ENCODE results near the gene CSMD2. TPM values are rescaled to one million over a fixed set of nuclear protein-coding genes. Genes with fewer than 3 reads are reported as not detected.

CSMD2 gene
- total RNA-seq, 1 donor from 2014 or later, result 1.8 TPM

DNA sequence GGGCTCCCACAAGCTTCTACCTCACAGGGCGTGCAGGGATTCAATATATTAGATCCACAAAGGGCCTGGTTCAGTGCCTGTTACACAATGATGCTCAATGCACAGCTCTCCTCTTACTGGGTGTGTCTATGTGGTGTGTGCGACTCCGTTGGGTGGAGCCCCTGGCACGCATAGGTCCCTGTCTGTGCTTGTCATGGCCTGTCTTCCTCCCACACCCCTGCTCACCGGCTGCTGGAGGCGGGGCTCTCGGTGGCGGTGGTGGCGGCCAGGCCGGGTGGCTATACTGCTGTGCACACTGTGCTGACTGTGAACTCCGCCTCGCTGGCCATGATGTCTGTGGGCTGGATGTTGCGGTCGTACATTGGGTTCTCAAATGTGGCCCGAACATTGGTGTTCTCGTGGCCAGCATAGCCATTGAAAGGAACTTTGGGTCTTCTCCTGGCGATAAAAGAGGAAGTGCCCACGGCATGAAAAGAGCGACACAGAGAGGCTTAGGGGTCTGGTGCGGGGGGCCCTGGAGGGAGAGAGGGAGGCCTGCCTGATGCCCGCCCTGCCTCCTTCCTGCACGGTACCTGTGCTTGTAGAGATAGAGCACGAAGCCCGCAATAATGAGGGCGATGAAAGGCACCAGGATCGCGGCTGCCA, 645.7 kb downstream of the CSMD2 start:
- Mint-ChIP-seq H3K27me3 (peaks cover 12% of the 10 kb centered on the region), H3K36me3 (no peaks in the 10 kb centered on the region), H3K27ac (no peak overlapping the region)

DNA sequence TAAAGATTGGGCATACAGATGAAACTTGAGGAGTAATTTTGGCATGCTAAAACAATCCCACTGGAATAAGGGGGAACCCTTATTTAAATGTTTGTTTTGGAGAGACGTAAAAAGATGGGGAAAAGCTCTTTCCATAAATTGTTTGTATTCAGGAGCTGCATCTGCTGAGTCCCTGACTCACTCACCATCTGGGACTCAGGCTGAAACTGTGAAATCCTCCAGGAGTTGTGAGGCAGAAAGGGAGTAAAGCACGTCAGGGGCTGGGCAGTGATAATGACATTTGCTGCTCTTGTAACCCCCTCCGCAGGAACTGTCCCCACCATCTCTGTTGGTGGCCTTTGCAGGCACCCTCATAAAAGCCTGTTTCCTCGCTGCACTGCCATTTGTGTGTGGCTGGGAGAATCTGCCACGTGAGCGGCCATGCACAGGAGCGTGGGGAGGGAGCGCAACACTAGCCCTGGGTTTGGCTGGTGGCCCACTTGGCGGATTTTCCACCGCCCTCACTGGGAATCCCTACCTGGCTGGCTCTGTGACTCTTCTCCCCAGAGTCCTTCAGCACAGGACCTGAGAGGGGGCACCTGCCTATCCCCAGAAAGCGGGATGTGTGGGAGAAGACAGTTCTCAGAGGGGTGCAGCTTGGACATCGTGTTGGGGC, 647.3 kb downstream of the CSMD2 start:
- no peak for DNase-seq (ENCODE audit: extremely low spot score, unreplicated experiment)
- Mint-ChIP-seq H3K27ac (no peak overlapping the region), H3K4me1 (ENCODE audit: unreplicated experiment) (no peaks in the 10 kb centered on the region), H3K36me3 (no peaks in the 10 kb centered on the region), H3K4me3 (no peak overlapping the region), H3K27me3 (peaks cover 7% of the 10 kb centered on the region), H3K9me3 (no peaks in the 10 kb centered on the region)
- TF ChIP-seq, protein P1, sequence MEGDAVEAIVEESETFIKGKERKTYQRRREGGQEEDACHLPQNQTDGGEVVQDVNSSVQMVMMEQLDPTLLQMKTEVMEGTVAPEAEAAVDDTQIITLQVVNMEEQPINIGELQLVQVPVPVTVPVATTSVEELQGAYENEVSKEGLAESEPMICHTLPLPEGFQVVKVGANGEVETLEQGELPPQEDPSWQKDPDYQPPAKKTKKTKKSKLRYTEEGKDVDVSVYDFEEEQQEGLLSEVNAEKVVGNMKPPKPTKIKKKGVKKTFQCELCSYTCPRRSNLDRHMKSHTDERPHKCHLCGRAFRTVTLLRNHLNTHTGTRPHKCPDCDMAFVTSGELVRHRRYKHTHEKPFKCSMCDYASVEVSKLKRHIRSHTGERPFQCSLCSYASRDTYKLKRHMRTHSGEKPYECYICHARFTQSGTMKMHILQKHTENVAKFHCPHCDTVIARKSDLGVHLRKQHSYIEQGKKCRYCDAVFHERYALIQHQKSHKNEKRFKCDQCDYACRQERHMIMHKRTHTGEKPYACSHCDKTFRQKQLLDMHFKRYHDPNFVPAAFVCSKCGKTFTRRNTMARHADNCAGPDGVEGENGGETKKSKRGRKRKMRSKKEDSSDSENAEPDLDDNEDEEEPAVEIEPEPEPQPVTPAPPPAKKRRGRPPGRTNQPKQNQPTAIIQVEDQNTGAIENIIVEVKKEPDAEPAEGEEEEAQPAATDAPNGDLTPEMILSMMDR (conservative IDR thresholded peaks at IDR 0.05), result no peak

More for the DNA sequence above, 645.7 kb downstream of the CSMD2 start:
- TF ChIP-seq, protein P1 (conservative IDR thresholded peaks at IDR 0.05), result no peak
- DNase-seq (ENCODE audit: extremely low spot score, unreplicated experiment), result no peak
- Mint-ChIP-seq H3K9me3 (no peaks in the 10 kb centered on the region), H3K4me3 (no peak overlapping the region), H3K4me1 (ENCODE audit: unreplicated experiment) (no peaks in the 10 kb centered on the region)

DNA sequence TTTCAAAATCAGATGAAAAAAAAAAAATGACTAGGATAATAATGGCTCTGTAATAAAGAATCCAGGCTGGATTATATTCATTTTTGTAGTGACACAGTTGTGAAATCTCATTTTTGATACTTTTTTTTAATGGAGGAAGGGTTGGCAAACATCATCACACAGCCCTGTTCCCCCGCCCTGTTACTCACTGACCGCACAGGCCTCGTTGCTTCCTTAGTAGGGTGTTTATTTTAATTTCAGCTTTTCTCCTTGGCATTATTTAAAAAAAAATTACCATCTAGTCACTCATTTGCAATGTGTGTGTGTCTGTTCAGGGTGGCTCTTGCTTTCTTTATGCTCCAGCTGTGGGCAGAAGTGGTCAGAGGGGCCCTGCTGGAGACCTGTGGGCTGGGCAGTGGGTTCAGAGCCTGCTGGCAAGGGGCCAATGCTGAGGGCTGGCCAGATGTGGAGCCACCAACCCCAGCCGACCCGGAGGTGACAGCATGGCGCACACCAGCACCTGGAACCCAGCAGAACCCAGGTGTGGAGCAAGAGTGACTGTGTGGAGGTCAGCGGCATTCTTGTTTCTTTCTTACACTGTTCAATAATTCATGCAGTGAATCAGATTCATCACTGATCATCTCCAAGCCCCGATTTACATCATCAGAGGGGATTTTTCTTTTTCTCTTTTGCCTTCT, 648.0 kb downstream of the CSMD2 start:
- Mint-ChIP-seq H3K27ac (no peak overlapping the region), H3K9me3 (no peaks in the 10 kb centered on the region), H3K4me1 (ENCODE audit: unreplicated experiment) (no peaks in the 10 kb centered on the region), H3K4me3 (no peak overlapping the region), H3K36me3 (no peaks in the 10 kb centered on the region), H3K27me3 (peaks cover 5% of the 10 kb centered on the region)
- no peak for DNase-seq (ENCODE audit: extremely low spot score, unreplicated experiment)
- TF ChIP-seq, protein P1 (conservative IDR thresholded peaks at IDR 0.05), result no peak

DNA sequence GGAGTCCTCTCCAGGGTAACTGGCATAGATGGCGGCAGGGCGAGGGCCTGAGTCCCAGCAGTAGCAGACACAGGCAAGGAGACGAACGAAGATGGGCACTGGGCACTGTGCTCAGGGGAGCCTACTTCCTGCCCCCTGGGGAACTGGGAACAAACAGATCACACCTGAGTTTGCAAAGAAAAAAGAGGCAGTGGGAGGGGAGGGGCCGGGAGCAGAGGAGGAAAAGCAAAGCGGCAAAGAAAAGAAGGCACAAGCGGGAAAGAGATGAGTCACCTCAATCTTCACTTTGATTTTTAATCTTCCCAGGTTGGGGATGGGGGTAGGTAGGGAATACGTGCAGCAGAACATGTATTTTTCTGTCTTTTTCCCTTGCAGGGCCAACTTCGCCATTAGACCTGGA, 648.6 kb downstream of the CSMD2 start:
- Mint-ChIP-seq H3K36me3 (no peaks in the 10 kb centered on the region), H3K9me3 (no peaks in the 10 kb centered on the region), H3K4me1 (ENCODE audit: unreplicated experiment) (no peaks in the 10 kb centered on the region), H3K4me3 (no peak overlapping the region), H3K27me3 (peaks cover 5% of the 10 kb centered on the region), H3K27ac (no peak overlapping the region)
- DNase-seq (ENCODE audit: extremely low spot score, unreplicated experiment), result no peak
- TF ChIP-seq, protein P1 (conservative IDR thresholded peaks at IDR 0.05), result no peak

DNA sequence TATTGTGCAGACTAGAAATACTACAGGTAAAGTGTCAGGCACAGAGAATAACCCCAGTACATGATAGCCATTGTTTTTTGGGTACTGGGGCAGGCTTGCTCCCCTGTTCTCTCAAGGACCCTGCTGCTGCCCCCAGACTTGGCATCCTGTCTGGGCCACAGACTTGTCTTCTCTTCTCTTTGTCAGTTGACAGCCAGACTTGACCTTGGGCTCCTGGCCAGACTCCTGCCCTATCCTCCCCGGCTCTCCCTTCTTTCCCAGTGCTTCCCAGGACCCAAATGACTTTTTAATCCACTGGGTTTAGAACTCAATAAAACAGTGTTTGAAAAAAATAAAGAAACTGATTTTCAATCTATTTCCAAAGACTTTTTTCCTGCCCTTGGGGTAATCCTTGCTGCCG, 649.4 kb downstream of the CSMD2 start:
- H3K27me3 Mint-ChIP-seq, result peaks cover 6% of the 10 kb centered on the region
- H3K27ac Mint-ChIP-seq, result no peak overlapping the region
- no peak for DNase-seq (ENCODE audit: extremely low spot score, unreplicated experiment)
- no peak overlapping the region for H3K4me3 Mint-ChIP-seq
- H3K9me3 Mint-ChIP-seq, result no peaks in the 10 kb centered on the region
- H3K4me1 Mint-ChIP-seq (ENCODE audit: unreplicated experiment), result no peaks in the 10 kb centered on the region
- TF ChIP-seq, protein P1 (conservative IDR thresholded peaks at IDR 0.05), result no peak
- H3K36me3 Mint-ChIP-seq, result no peaks in the 10 kb centered on the region

Measured in type B pancreatic cell (in vitro differentiated cells).